NOMO-1 treated with dmso at 0.1 percent for 144 hours (cell line): ENCODE measurements around the gene ZNF565.
"Not testable (repeated sequence)": the region's sequence is repeated elsewhere in the genome, so short reads cannot be mapped to it uniquely, and the experiment has no call there.

Source experiments
- DNase-seq: peaks from one replicate; lab custom pipeline; 2025; ENCODE audit not compliant: unreplicated experiment; lab: John Stamatoyannopoulos, UW

ZNF565 gene

DNA sequence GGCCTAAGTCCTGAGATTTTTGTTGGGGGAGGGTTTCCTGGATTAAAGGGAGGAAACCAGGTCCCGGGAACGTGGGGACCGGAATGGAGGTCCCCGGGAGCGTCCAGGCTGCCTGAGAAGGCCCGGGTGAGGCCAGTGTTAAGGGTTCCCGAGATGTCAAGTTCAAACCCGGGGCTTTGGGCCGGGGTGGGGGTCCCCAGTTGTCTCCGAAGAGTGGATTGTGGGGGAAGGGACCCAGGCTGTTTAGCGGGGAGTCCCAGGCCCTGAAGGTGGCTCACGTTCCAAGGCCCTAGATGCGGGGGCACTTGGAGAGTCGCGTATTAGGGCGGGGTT lies 62.5 kb downstream of the ZNF565 start:
- DNase-seq, result no peak

DNA sequence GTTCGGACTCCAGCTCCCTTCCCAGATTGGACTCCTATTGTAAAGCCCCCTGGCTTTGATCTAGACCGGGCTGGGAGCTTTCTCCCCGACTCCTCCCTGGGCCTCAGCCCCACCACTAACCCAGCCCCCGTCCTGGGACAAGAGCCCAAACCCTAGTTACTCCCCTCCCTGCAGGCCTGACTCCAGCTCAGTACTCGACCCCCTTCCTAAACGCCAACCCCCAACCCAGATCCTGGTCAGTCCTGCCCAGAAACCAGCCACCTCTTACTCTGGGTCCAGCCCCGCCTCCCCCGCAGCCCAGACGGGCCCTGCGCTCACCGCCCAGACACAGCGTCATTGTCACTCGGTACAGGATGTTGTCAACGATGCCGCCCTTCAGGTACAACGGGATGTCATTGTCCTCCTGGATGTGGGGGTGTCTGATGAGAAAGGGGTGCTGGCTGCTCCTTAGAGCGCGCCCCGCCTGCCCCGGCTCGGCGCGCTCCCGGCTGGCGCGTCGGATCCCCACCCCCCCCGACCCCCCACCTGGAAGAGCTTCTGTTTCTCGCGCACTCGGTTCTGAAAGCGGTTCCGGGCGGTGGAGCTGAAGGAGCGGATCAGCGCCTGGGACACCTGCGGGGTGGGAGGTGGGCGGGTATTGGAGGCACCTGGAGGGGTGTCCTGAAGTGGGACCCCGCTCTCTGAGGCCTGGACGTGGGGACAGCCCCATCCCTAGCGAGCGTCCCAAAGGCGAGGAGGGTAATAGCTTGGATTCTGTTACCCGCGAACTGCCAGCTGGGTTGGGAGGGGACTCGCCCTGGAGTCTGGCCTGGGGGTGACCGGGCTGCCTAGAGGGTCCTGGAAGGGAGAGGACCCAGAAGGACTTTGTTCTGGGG lies 63.1 kb downstream of the ZNF565 start:
- DNase-seq, result no peak

DNA sequence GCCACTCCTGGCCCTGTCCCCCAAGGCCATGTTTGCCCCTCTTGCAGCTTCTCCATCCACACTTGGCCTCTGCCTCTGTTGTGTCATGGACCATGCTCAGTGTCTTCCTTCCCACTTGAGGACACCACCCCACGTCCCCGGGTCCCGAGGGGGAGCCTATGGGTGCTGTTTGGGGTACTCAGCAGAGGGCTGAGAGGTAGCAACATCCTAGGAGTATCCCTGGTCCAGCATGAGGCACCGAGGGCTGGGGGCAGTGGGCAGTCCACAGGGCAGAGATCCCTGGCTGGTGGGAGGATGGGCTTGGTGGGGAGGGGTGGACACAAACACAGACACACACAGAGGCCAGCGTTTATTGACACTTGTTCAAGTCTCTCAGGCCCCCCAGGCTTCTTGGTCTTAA lies 63.9 kb downstream of the ZNF565 start:
- no peak for DNase-seq

DNA sequence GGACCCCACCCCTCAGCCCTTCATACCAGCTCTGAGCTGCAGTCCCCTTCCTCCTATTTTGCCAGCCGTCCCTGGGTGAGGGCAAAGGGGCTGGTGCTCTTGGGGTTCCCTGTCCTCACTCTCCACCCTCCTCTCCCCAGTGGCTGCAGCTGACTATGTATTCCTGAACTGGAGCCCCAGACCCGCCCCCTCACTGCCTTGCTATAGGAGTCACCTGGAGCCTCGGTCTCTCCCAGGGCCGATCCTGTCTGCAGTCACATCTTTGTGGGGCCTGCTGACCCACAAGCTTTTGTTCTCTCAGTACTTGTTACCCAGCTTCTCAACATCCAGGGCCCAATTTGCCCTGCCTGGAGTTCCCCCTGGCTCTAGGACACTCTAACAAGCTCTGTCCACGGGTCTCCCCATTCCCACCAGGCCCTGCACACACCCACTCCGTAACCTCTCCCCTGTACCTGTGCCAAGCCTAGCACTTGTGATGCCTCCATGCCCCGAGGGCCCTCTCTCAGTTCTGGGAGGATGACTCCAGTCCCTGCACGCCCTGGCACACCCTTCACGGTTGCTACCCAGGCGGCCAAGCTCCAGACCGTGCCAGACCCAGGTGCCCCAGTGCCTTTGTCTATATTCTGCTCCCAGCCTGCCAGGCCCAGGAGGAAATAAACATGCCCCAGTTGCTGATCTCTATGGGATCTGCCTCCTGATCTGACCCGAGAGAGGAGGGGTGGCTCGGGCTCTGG lies 64.6 kb downstream of the ZNF565 start:
- no peak for DNase-seq

DNA sequence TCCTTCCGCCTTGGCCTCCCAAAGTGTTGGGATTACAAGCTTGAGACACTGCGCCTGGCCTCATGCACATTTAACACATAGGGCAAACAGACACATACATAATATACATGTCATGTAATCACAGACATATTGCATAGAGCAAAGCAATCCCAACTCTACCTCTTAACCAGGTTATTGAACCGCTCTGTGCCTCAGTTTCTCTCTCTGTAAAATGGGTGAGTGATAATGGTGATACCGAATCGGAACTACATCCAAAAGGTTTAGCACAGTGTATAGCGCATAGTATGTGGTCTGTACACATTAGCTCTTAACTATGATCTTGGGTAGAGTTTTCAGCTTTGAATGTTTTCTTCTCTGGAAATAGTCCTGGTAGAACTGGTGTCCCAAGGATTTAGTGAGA lies 69.8 kb downstream of the ZNF565 start:
- no peak for DNase-seq

DNA sequence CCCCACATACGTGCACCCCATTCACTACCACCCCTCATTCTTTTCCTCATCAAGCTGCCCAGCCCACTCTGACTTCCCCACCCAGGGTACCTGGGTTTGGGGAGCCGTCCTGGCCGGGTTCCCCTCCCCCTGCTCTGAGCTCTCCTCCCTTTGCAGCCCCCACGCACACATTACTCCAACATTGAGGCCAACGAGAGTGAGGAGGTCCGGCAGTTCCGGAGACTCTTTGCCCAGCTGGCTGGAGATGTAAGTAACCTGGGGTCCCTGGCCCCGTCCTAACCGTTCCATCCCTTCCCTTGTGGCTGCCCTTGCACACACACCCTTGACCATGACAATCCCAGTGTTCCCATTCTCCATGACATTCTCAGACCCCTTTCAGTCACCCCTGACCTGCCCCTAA lies 72.0 kb downstream of the ZNF565 start:
- DNase-seq, result no peak

DNA sequence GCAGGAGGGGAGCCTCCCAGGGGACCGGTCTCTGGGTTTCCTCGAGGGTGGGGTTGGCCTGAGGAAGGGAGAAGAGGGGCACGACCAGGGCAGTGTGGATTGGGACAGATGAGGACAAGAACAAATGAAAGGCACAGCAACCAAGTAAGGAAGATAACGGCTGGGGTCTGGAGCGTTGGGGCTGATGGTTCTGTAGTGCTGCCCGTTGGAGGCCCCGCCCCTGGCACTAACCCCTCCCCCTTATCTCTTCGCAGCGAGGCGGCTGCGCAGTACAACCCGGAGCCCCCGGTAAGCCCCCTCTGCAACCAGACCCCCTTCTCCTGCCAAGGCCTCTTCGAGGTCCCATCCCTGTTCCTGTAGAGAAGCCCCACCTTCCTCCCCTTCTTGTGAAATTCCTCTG lies 72.4 kb downstream of the ZNF565 start:
- no peak for DNase-seq

DNA sequence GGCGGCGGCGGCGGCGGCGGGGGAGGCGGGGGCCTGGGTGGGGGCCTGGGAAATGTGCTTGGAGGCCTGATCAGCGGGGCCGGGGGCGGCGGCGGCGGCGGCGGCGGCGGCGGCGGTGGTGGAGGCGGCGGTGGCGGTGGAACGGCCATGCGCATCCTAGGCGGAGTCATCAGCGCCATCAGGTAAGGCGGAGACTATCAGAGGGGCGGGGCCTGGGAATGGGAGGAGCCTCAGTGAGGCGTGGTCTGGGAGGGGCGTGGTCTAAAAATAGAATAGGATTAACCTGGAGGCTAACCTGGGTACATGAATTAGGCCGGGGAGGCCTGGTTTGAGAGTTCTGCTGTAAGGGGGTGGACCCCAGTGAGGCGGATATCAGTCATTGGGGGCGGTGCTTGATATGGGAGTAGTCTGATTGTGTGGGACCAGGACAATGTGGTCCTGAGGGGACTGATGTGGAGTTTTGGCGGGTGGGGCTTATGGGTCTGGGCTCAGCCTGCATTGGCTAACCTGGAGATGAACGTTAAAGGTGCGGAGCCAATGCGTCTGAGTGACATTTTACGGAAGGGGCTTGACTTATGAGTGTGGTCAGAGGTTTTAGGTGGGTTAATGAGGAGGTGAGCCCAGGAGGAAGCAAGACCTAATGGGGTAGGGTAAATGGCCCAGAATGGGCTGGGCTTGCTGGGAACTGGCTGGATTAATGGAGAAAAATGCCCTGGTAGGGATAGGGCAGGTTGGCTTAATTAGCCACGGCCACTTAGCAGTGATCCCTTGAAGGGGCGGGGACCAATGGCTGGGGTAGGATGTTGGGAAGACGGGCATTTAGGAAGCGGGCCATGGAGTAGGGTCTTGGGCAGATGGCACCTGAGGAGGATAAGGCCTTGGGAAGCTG lies 73.2 kb downstream of the ZNF565 start:
- DNase-seq, result peak; percentile 56

DNA sequence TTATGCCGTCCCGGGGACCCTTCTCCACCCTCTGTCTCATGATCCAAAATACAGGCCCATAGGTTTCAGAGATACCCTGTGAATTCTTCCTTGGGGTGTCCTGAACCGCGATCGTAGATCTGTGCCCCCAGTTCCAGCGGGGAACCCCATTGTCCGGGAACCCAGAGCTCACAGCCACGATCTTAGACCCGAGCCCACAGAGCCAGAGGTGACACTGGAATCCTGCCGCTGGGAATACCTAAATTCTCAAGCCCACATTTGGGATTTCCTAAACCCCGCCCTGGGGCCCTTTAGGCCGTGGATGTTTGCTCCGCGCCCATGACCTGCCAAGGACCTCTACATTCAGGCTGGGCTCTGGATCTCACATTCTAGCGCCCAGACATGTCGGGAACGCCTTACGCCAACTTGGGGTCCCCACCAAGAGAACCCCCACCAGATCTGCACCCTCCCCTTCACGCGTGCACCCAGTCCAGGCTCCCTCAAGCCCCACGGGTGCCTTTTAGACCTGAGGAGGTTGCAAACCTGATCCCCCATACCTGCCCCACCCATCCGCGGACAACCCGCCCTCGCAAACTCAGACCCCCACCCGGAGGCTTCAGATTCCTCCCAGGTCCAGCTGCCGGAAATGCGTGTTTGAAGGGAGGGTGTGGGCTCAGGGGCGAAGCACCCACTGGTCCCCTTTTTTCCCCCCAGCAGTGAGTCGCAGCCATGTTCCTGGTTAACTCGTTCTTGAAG lies 74.0 kb downstream of the ZNF565 start:
- DNase-seq, result no peak

DNA sequence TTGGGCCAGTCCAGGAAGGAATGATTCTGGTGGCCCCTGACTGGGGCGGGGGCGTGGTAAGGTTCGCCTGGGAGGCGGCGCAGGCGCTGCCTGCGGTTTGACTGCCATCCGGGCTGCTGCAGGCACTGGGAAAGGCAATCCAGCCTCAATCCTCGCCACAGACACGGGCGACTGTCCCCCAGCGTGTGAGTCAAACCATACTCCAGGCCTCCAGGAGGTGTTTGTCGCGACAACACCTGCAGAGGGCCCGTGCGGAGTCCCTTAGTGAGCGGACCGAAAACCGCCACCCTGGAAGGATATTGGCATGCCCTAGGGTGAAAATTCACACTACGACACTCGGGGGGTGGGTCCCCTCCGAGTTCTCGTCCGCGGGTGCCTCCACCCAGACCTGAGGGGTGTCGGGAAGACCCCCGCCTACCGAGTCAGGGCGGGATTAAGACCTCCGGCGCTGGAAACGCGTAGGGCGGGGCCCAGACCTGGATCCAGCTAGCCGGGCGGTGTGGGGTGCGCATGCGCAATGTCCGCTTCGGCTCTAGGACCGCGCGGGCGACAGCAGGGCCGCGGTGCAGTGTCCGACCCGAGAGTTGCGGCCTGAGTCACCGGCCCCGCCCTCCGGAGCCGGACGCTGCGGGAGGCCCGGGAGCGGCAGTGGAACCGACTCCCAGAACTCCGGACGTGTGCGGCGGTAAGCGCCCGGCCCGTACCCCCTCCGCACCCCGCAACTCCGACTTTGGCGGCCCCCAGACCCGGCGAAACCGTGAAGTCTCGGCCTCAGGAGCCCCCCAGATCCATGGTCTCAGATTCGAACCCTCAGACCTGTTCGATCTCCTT lies 74.8 kb downstream of the ZNF565 start, which contains the start of gene CAPNS1:
TSS of gene CAPNS1 (plus strand) at position 594 of the 831 bp plus-strand sequence. CDS start 946 bp downstream, outside the sequence.
- DNase-seq, result peak; percentile 90

DNA sequence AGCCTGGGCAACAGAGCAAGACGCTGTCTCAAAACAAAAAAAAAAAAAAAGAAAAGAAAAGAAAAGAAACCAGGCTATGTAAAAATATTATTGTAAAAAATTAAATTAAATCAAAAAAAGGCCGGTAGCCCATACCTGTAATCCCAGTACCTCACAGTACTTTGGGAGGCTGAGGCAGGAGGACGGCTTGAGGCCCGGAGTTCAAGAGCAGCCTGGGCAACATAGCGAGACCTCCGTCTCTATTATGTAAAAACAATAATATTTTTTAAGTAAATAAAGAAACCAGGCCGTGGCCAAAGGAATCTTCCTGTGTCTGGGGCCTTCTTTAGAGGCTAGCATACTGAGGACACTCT lies 75.4 kb downstream of the ZNF565 start:
- no peak for DNase-seq

DNA sequence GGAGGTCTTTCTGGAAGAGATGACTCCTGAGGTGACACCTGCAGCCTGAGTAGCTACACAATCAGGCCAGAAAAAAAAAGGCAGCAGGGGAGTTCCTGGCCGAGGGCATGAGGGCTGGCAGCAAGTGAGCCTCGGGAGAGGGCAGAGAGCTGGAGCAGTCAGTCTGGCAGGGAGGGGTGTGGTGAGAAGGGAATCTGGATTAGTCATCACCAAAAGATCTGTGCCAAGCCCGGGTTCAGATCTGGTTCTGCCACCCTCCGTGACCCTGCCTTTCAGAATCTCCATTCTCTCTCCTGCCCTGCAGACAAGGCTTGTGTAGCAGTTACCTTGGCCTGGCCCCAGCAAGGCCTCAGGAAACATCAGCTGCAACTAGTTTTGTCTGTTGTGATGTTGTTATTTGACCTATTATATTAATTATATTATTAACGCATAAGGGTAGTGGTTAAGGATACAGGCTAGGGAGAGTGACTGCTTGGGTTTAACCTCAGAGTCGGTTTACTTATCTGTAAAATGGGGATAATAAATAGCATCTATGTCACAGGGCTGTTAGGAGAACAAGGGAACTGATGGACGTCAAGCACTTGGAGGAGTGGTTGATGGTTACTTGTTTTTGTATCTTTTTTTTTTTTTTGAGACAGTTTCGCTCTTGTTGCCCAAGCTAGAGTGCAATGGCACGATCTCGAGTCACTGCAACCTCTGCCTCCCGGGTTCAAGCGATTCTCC lies 77.3 kb downstream of the ZNF565 start:
- DNase-seq, result no peak

DNA sequence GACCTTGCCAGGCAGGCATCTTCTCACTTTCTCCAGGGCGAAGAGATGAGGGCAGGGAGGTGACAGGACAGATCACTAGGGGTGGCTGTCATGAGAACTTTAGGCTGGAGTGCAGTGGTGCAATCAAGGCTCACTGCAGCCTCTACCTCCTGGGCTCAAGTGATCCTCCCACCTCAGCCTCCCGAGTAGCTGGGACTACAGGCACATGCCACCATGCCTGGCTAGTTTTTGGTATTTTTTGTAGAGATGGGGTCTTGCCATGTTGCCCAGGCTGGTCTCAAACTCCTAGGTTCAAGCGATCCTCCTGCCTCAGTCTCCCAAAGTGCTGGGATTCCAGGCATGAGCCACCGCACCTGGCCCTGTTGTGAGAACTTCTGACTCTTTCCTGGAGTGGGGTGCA lies 79.6 kb downstream of the ZNF565 start:
- DNase-seq, result not testable (repeated sequence)
